Stomach (tissue), 9 donors: ENCODE results near the gene CYB5R3. TPM values are rescaled to one million over a fixed set of nuclear protein-coding genes. Genes with fewer than 3 reads are reported as not detected.

Source experiments
- DNase-seq, 2 donors: peaks; one replicate each; pipeline versions ENCODE4 v3.0.0 to v3.0.0-alpha.2; 2013 to 2019
- H3K27ac ChIP-seq, 5 donors: fragments of 200-600 bp in 4 of 5; sonication (generic) in 4 of 5; one replicate each; pipeline ENCODE4 v1.5.1; 2013 to 2019; ENCODE audit warnings: mild to moderate bottlenecking in 1 of 5, moderate library complexity in 1 of 5
- H3K27me3 ChIP-seq, 3 donors: fragments of 200-600 bp; sonication (generic); one replicate each; pipeline ENCODE4 v1.5.1; 2017 to 2019; ENCODE audit warnings: mixed run types in 1 of 3
- H3K36me3 ChIP-seq, 4 donors: fragments of 200-600 bp; sonication (generic); 1 replicate in 3 of 4; 2 replicates in 1 of 4; pipeline ENCODE4 v1.5.1; 2016 to 2019
- H3K4me1 ChIP-seq, 4 donors: fragments of 200-600 bp; sonication (generic); one replicate each; pipeline ENCODE4 v1.5.1; 2016 to 2019
- H3K4me3 ChIP-seq, 4 donors: fragments of 200-600 bp; sonication (generic) in 3 of 4; one replicate each; pipeline ENCODE4 v1.5.1; 2016 to 2019; ENCODE audit warnings: mild to moderate bottlenecking in 1 of 4
- H3K9me3 ChIP-seq, 4 donors: fragments of 200-600 bp; sonication (generic); one replicate each; pipeline ENCODE4 v1.5.1; 2016 to 2019
- EP300 ChIP-seq: sonication (generic); formaldehyde crosslinking; IDR thresholded peaks from one replicate; pipeline ENCODE4 v1.6.1; 2017; ENCODE audit warnings: antibody characterized with exemption
- POLR2A ChIP-seq, 4 donors: fragments of 450-650 bp; IDR thresholded peaks; one replicate each; pipeline ENCODE4 v1.6.1; 2016; ENCODE audit warnings: antibody characterized with exemption in 4 of 4, control low read depth in 2 of 4, mild to moderate bottlenecking in 1 of 4, moderate library complexity in 1 of 4
- POLR2AphosphoS5 ChIP-seq, 3 donors: sonication (generic); formaldehyde crosslinking; IDR thresholded peaks; one replicate each; pipeline ENCODE4 v1.6.1; 2016; ENCODE audit warnings: antibody characterized with exemption in 3 of 3
- WGBS, 5 donors: extraction: QIAGEN DNeasy Blood & Tissue Kit in 3 of 5; methylation state at CpG; one replicate each; pipeline versions ENCODE4 v1.1.5 to v1.1.7; 2013 to 2018; 5-methylcytosine and 5-hydroxymethylcytosine counted together
- intact Hi-C: fragments of 100-400 bp; cut with DNase I; formaldehyde crosslinking; loops from one replicate; pipeline ENCODE4 v1.15.1; 2023; ENCODE audit warnings: low total_unique reads
- polyA plus RNA-seq, 3 donors: library from polyadenylated mRNA; stranded (reverse); fragments of 200-250 nt; gene quantifications; one replicate each; pipeline ENCODE4 v1.2.3, GENCODE V29; 2013
- total RNA-seq, 5 donors: library from RNA; depleted of rRNA; stranded (reverse); fragments of >200 nt; gene quantifications; one replicate each; pipeline versions ENCODE4 v1.1.0 to v1.2.3, GENCODE V29; 2014 to 2016
- TF ChIP-seq, protein P1 (sequence below), 7 experiments: fragments of 450-650 bp in 4 of 7; fragments of 200-600 bp in 3 of 7; sonication (generic) in 3 of 7; IDR thresholded peaks; one replicate each; pipeline ENCODE4 v1.5.1; 2016 to 2019; ENCODE audit warnings: antibody characterized with exemption in 7 of 7, control low read depth in 2 of 7, mild to moderate bottlenecking in 1 of 7
- donor health status: healthy with polysubstance abuse.
- donor health status: Bipolar disorder and iron deficiency.
- donor health status: healthy.

CYB5R3 gene
- total and polyA plus RNA-seq, 8 donors, result 33.6 to 156 (median 82.1) TPM

DNA sequence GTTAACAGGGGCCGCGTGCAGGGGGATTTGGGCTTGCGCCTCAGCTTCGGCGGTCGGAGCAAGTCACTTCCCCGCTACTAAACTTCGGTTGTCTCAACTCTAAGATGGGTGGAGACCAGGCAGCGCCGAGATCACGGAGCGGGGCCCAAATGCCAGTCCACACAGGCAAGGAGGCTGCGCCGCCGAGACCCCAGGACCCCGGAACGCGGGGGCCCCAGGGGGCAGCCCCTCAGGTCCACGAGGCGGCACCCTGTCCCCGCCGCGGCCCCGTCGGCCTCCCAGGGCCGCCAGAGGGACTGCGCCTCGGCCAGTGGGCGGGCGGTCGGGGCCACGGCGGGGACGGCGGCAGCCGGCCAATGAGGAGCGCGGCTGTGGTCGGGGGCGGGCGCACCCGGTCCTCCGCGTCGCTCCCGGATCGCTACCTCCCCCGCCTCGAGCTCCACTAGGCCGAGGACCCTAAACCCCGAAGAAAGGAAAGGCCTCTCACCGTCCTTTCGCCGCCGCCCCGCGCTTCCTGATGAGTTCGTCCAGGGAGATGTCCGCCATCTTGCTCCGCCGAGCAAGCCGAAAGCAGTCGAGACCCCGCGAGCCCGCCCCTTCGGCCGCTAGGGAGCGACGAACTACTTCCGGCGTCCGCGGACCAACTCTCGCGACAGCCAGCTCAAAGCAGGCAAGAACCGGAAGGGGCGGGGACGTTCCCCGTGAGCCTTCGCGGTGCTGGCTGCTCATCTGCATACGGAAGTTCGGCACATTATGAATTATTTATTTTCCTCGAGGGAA, 34.7 kb downstream of the CYB5R3 start, which contains the start of gene POLDIP3:
Gene POLDIP3 (minus strand): TSS at position 572 of the 780 bp plus-strand sequence. CDS start 26 bp downstream, at position 546.
- peak within 1 kb of the TSS; percentile 68 to 82 (median 78) for H3K4me3 ChIP-seq
- no peaks in the 10 kb centered on the region for H3K27me3 ChIP-seq
- H3K36me3 ChIP-seq, result peaks cover 7 to 18% (median 9%) of the 10 kb centered on the region in 4 donors
- peak; percentile 99 to 100 for DNase-seq
- WGBS, 5 donors, result 0 to 1% (median 1%) methylated on average over 25 to 85 of the region's 85 CpGs
- TF ChIP-seq, protein P1, sequence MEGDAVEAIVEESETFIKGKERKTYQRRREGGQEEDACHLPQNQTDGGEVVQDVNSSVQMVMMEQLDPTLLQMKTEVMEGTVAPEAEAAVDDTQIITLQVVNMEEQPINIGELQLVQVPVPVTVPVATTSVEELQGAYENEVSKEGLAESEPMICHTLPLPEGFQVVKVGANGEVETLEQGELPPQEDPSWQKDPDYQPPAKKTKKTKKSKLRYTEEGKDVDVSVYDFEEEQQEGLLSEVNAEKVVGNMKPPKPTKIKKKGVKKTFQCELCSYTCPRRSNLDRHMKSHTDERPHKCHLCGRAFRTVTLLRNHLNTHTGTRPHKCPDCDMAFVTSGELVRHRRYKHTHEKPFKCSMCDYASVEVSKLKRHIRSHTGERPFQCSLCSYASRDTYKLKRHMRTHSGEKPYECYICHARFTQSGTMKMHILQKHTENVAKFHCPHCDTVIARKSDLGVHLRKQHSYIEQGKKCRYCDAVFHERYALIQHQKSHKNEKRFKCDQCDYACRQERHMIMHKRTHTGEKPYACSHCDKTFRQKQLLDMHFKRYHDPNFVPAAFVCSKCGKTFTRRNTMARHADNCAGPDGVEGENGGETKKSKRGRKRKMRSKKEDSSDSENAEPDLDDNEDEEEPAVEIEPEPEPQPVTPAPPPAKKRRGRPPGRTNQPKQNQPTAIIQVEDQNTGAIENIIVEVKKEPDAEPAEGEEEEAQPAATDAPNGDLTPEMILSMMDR (IDR thresholded peaks at IDR 0.05), result peak in 2 of 7 experiments; percentile 55 to 67
- TF ChIP-seq POLR2AphosphoS5 (IDR thresholded peaks at IDR 0.05) (peak in 2 of 3 donors; percentile 36 to 83), EP300 (no peak), POLR2A (IDR thresholded peaks at IDR 0.05) (peak in 1 of 4 donors; percentile 9)
- peak within 1 kb of the TSS; percentile 93 to 97 (median 96) for H3K27ac ChIP-seq
- H3K9me3 ChIP-seq, result no peaks in the 10 kb centered on the region
- peaks cover 52 to 73% (median 67%) of the 10 kb centered on the region in 4 donors for H3K4me1 ChIP-seq
- intact Hi-C loops, result no loop called here

DNA sequence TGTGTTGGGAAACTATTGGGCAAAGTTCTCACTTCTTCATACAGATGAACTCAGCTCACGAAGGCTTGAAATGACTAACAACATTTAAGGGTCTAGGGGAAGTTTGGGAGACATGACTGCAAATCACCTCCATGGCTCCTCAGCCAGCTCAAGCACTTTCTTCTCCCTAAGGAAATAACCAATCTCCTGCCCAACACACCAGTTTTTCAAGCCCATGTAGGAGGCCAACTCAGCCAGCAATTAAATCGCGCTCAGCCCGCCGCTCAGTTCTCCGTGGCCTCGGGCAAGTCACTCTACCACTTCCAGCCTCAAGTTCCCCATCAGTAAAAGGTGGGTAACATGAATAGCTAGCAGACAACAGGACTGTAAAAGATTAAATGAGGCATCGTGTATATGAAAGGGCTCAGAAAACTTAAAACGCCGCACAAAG, 35.3 kb downstream of the CYB5R3 start:
- H3K4me3 ChIP-seq, result peak overlapping the region; percentile 68 to 82 (median 78)
- 0 to 1% (median 0%) methylated on average over 10 of the region's 10 CpGs for WGBS, 5 donors
- peak overlapping the region; percentile 93 to 97 (median 96) for H3K27ac ChIP-seq
- DNase-seq, result no peak
- H3K27me3 ChIP-seq, result no peaks in the 10 kb centered on the region
- peaks cover 1 to 12% (median 6%) of the 10 kb centered on the region in 4 donors for H3K36me3 ChIP-seq
- no peaks in the 10 kb centered on the region for H3K9me3 ChIP-seq
- peaks cover 58 to 79% (median 73%) of the 10 kb centered on the region in 4 donors for H3K4me1 ChIP-seq
- TF ChIP-seq, protein P1 (IDR thresholded peaks at IDR 0.05), result no peak
- TF ChIP-seq EP300, result no peak
- no peak for TF ChIP-seq POLR2AphosphoS5 (IDR thresholded peaks at IDR 0.05)
- no peak for TF ChIP-seq POLR2A (IDR thresholded peaks at IDR 0.05)
- intact Hi-C loops, result no loop called here

DNA sequence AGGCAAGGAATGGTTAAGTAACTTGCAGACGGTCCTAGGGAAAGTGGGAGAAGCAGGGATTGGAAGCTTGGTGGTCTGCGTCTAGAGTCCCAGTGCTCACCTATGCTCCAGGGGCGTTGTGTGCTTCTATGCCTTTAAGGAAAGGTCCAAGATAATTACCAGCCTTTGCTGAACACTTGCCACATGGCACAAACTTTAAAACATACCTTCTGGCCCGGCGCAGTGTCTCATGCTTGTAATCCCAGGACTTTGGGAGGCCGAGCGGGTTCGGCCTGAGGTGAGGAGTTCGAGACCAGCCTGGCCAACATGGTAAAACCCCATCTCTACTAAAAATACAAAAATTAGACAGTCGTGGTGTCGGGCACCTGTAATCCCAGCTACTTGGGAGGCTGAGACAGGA, 36.9 kb downstream of the CYB5R3 start:
- Histone ChIP-seq H3K36me3 (peaks cover 3 to 17% (median 10%) of the 10 kb centered on the region in 4 donors), H3K9me3 (no peaks in the 10 kb centered on the region), H3K4me1 (peaks cover 69 to 87% (median 83%) of the 10 kb centered on the region in 4 donors), H3K27ac (peak overlapping the region; percentile 76 to 97 (median 94)), H3K4me3 (peak overlapping the region; percentile 68 to 82 (median 78)), H3K27me3 (no peaks in the 10 kb centered on the region)
- intact Hi-C loops, result no loop called here
- no peak for DNase-seq
- 31 to 54% (median 41%) methylated on average over 11 of the region's 11 CpGs for WGBS, 5 donors
- TF ChIP-seq, protein P1 (IDR thresholded peaks at IDR 0.05), result no peak

DNA sequence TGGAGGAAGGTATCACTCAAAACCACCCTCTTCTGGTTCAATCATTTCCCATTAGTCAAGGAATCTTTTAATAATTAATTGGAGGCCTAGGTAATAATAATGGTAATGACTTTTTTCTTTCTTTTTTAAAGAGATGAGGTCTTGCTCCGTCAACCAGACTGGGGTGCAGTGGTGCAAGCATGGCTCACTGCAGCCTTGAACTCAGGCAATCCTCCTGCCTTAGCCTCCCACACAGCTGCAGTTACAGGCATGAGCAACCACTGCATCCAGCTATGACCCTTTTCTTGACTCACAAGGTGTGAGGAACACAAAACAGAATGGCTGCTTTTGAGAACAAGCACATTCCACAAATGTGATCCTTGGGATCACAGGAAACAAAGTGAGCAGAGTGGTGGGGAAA, 38.1 kb downstream of the CYB5R3 start:
- Histone ChIP-seq H3K27ac (peak overlapping the region; percentile 88 to 97 (median 94)), H3K4me1 (peaks cover 70 to 84% (median 82%) of the 10 kb centered on the region in 4 donors)

More for the DNA sequence above, 38.1 kb downstream of the CYB5R3 start:
- peaks cover 6 to 17% (median 15%) of the 10 kb centered on the region in 4 donors for H3K36me3 ChIP-seq
- no peak for DNase-seq
- no peaks in the 10 kb centered on the region for H3K27me3 ChIP-seq
- no peaks in the 10 kb centered on the region for H3K9me3 ChIP-seq
- 67 to 95% (median 72%) methylated on average over 1 of the region's 1 CpG for WGBS, 5 donors
- H3K4me3 ChIP-seq, result peak overlapping the region in 1 of 4 donors; percentile 23
- no peak for TF ChIP-seq EP300
- TF ChIP-seq, protein P1 (IDR thresholded peaks at IDR 0.05), result no peak
- TF ChIP-seq POLR2A (IDR thresholded peaks at IDR 0.05), result no peak
- no peak for TF ChIP-seq POLR2AphosphoS5 (IDR thresholded peaks at IDR 0.05)
- intact Hi-C loops, result no loop called here
